WERI-Rb-1 (cell line): ENCODE results near the gene RASGRP1.

Experiments used
- DNase-seq: peaks from one replicate; pipeline ENCODE4 v3.0.0-alpha.2; 2020
- H3K27ac ChIP-seq: fragments of 250-450 bp; sonication (Bioruptor Pico); 2 replicates; pipeline ENCODE4 v1.5.1; 2020; ENCODE audit warnings: mild to moderate bottlenecking, moderate library complexity
- H3K27me3 ChIP-seq: fragments of 250-450 bp; sonication (Bioruptor Pico); 2 replicates; pipeline ENCODE4 v1.5.1; 2021; ENCODE audit warnings: mild to moderate bottlenecking, low read depth, moderate library complexity; ENCODE audit not compliant: insufficient read depth, severe bottlenecking
- H3K36me3 ChIP-seq: fragments of 250-450 bp; sonication (Bioruptor Pico); 2 replicates; pipeline ENCODE4 v1.5.1; 2020; ENCODE audit warnings: mild to moderate bottlenecking, moderate library complexity
- H3K4me3 ChIP-seq: 2 replicates; pipeline ENCODE4 v1.5.1; 2011; ENCODE audit warnings: low read depth, mild to moderate bottlenecking, control low read depth, low read length
- H3K9me3 ChIP-seq: fragments of 250-450 bp; sonication (Bioruptor Pico); 2 replicates; pipeline ENCODE4 v1.5.1; 2021; ENCODE audit warnings: mild to moderate bottlenecking, moderate library complexity; ENCODE audit not compliant: severe bottlenecking
- CTCF ChIP-seq: IDR thresholded peaks from 2 replicates; pipeline ENCODE4 v1.5.1; 2011; ENCODE audit warnings: low read depth, mild to moderate bottlenecking, control low read depth, inconsistent platforms, low read length

RASGRP1 gene

GRCh38 chr15:38530113-38530512 is 34.5 kb downstream of the RASGRP1 start:
- no peak for DNase-seq
- Histone ChIP-seq H3K4me3 (no peak overlapping the region), H3K27me3 (peaks cover 38% of the 10 kb centered on the region), H3K36me3 (no peaks in the 10 kb centered on the region), H3K9me3 (no peaks in the 10 kb centered on the region), H3K27ac (no peak overlapping the region)
- TF ChIP-seq CTCF: no peak

GRCh38 chr15:38528294-38528693 is 36.3 kb downstream of the RASGRP1 start:
- H3K9me3 ChIP-seq: no peaks in the 10 kb centered on the region
- DNase-seq: no peak
- H3K27ac ChIP-seq: no peak overlapping the region
- H3K36me3 ChIP-seq: no peaks in the 10 kb centered on the region
- no peak for TF ChIP-seq CTCF
- H3K27me3 ChIP-seq: peaks cover 36% of the 10 kb centered on the region
- H3K4me3 ChIP-seq: no peak overlapping the region

GRCh38 chr15:38526158-38526557 is 38.5 kb downstream of the RASGRP1 start:
- no peak overlapping the region for H3K27ac ChIP-seq
- no peak overlapping the region for H3K4me3 ChIP-seq
- no peak for DNase-seq
- no peaks in the 10 kb centered on the region for H3K9me3 ChIP-seq
- no peak for TF ChIP-seq CTCF
- no peaks in the 10 kb centered on the region for H3K36me3 ChIP-seq
- H3K27me3 ChIP-seq: peaks cover 32% of the 10 kb centered on the region

GRCh38 chr15:38525489-38525888 is 39.1 kb downstream of the RASGRP1 start:
- Histone ChIP-seq H3K9me3 (no peaks in the 10 kb centered on the region), H3K27ac (no peak overlapping the region)
- no peak for TF ChIP-seq CTCF

GRCh38 chr15:38524156-38524555 is 40.5 kb downstream of the RASGRP1 start:
- Histone ChIP-seq H3K9me3 (no peaks in the 10 kb centered on the region), H3K4me3 (no peak overlapping the region), H3K27ac (no peak overlapping the region), H3K36me3 (no peaks in the 10 kb centered on the region), H3K27me3 (peaks cover 26% of the 10 kb centered on the region)
- DNase-seq: no peak
- no peak for TF ChIP-seq CTCF

More at GRCh38 chr15:38525489-38525888, 39.1 kb downstream of the RASGRP1 start:
- no peak for DNase-seq
- peaks cover 28% of the 10 kb centered on the region for H3K27me3 ChIP-seq
- H3K4me3 ChIP-seq: no peak overlapping the region
- no peaks in the 10 kb centered on the region for H3K36me3 ChIP-seq

GRCh38 chr15:38522922-38523321 is 41.7 kb downstream of the RASGRP1 start:
- DNase-seq: no peak
- no peak for TF ChIP-seq CTCF
- H3K27ac ChIP-seq: no peak overlapping the region
- H3K36me3 ChIP-seq: no peaks in the 10 kb centered on the region
- H3K27me3 ChIP-seq: peaks cover 23% of the 10 kb centered on the region
- H3K4me3 ChIP-seq: no peak overlapping the region
- H3K9me3 ChIP-seq: no peaks in the 10 kb centered on the region
